Activated CD4-positive, alpha-beta T cell treated with anti-CD3 and anti-CD28 coated beads for 36 hours (primary cell): Measurements from ENCODE around the gene NEURL2. TPM values are rescaled to one million over a fixed set of nuclear protein-coding genes. Genes with fewer than 3 reads are reported as not detected.
A peak's percentile ranks its signal among the peaks of the same experiment; 100 is the strongest.
"Not testable (repeated sequence)": the region's sequence is repeated elsewhere in the genome, so short reads cannot be mapped to it uniquely, and the experiment has no call there.

ENCODE experiments used
- ATAC-seq: fragments of 200-7000 bp; cut with Tn5 transposase; one replicate; pipeline ENCODE4 v1.10.0; 2021; ENCODE audit warnings: mild to moderate bottlenecking, moderate library complexity
- CTCF ChIA-PET: fragments of 350-600 bp; sonication (Branson Sonifier 250); formaldehyde crosslinking; loops from one replicate; lab custom pipeline; 2021; ENCODE audit warnings: antibody characterized with exemption; lab: Charles Lee
- POLR2A ChIA-PET: fragments of 350-600 bp; sonication (Branson Sonifier 250); formaldehyde crosslinking; loops from one replicate; lab custom pipeline; 2021; ENCODE audit warnings: antibody characterized with exemption, inconsistent platforms; lab: Charles Lee
- DNase-seq: peaks from one replicate; pipeline ENCODE4 v3.0.0-alpha.2; 2020
- H3K27ac Mint-ChIP-seq: one replicate; pipeline ENCODE4 v1.8.0; 2021; ENCODE audit warnings: mixed read lengths
- H3K27me3 Mint-ChIP-seq: one replicate; pipeline ENCODE4 v1.8.0; 2021; ENCODE audit warnings: mixed read lengths
- H3K36me3 Mint-ChIP-seq: one replicate; pipeline ENCODE4 v1.8.0; 2021; ENCODE audit warnings: low read depth, mixed read lengths
- H3K4me1 Mint-ChIP-seq: one replicate; pipeline ENCODE4 v1.8.0; 2021; ENCODE audit warnings: mixed read lengths
- H3K4me3 Mint-ChIP-seq: one replicate; pipeline ENCODE4 v1.8.0; 2021; ENCODE audit warnings: mild to moderate bottlenecking, moderate library complexity, mixed read lengths
- H3K9me3 Mint-ChIP-seq: one replicate; pipeline ENCODE4 v1.8.0; 2021; ENCODE audit warnings: low read depth, mixed read lengths
- intact Hi-C, 2 experiments: fragments of 100-400 bp; cut with DNase I in 1 of 2; cut with micrococcal nuclease in 1 of 2; formaldehyde crosslinking; loops; one replicate each; pipeline versions ENCODE4 v1.14.2 to v1.15.1; 2022 to 2024; cut with DNase I, micrococcal nuclease
- total RNA-seq, 2 experiments: library from RNA; stranded (reverse); gene quantifications; one replicate each; pipeline ENCODE4 v1.2.3, GENCODE V29; 2021

The NEURL2 gene
- total RNA-seq, 2 experiments from 2014 or later: 1.2 to 1.9 TPM

- ChIA-PET POLR2A (interaction anchor here (0.7 to 3.1 kb wide), 7 partner anchors 10 to 53 kb away, joined by 3 to 45 read pairs (median 8); partner anchors contain the start of genes CTSA, ZNF335 and ZSWIM1), CTCF (interaction anchor here (0.6 to 5.2 kb wide), 14 partner anchors 11 to 110 kb away, joined by 3 to 42 read pairs (median 4); partner anchors contain the start of genes CTSA, NEURL2, ZNF335 and ZSWIM1)
- peak overlapping the region; percentile 97 for H3K4me3 Mint-ChIP-seq
- no peaks in the 10 kb centered on the region for H3K27me3 Mint-ChIP-seq
- DNase-seq (peak; percentile 81), ATAC-seq (peak; percentile 43)
- H3K27ac Mint-ChIP-seq: peak overlapping the region; percentile 99
- peaks cover 26% of the 10 kb centered on the region for H3K4me1 Mint-ChIP-seq
- H3K36me3 Mint-ChIP-seq: peaks cover 12% of the 10 kb centered on the region
- no peaks in the 10 kb centered on the region for H3K9me3 Mint-ChIP-seq
- intact Hi-C loops: loop anchor here (1.0 to 2.0 kb wide), 5 partner anchors 43 to 142 kb away; partner anchors contain the start of genes CTSA (in 1 of the 2), DNTTIP1 (in 1 of the 2), NEURL2 (in 1 of the 2) and UBE2C (in 1 of the 2)
These were observed 42.4 kb upstream of the NEURL2 start for GRCh38 chr20:45933266-45934045.

GRCh38 chr20:45931680-45932079, 40.7 kb upstream of the NEURL2 start:
- CTCF ChIA-PET: interaction anchor here (0.8 kb wide), 1 partner anchor 11 kb away, joined by 5 read pairs; no protein-coding TSS in a partner anchor
- H3K36me3 Mint-ChIP-seq, H3K4me3 Mint-ChIP-seq, DNase-seq, H3K9me3 Mint-ChIP-seq, ATAC-seq, intact Hi-C loops, H3K27me3 Mint-ChIP-seq, POLR2A ChIA-PET, H3K27ac Mint-ChIP-seq: not testable (repeated sequence)
- peaks cover 11% of the 10 kb centered on the region for H3K4me1 Mint-ChIP-seq

GRCh38 chr20:45927071-45927878, 36.3 kb upstream of the NEURL2 start:
- no peak for DNase-seq
- H3K9me3 Mint-ChIP-seq: no peaks in the 10 kb centered on the region
- no peaks in the 10 kb centered on the region for H3K27me3 Mint-ChIP-seq
- no peak for ATAC-seq
- H3K4me3 Mint-ChIP-seq: no peak overlapping the region
- ChIA-PET CTCF (interaction anchor here (1.2 to 1.4 kb wide), 3 partner anchors 9 to 60 kb away, joined by 3 to 4 read pairs (median 3); no protein-coding TSS in a partner anchor), POLR2A (interaction anchor here (0.6 kb wide), 1 partner anchor 9 kb away, joined by 5 read pairs; no protein-coding TSS in a partner anchor)
- intact Hi-C loops: no loop called here
- no peak overlapping the region for H3K27ac Mint-ChIP-seq
- H3K36me3 Mint-ChIP-seq: no peaks in the 10 kb centered on the region
- peaks cover 2% of the 10 kb centered on the region for H3K4me1 Mint-ChIP-seq

GRCh38 chr20:45926731-45927070, 35.7 kb upstream of the NEURL2 start:
- no peak overlapping the region for H3K4me3 Mint-ChIP-seq
- no peaks in the 10 kb centered on the region for H3K36me3 Mint-ChIP-seq
- POLR2A ChIA-PET: no interaction called here
- H3K9me3 Mint-ChIP-seq: no peaks in the 10 kb centered on the region
- no peak overlapping the region for H3K27ac Mint-ChIP-seq
- no peak for ATAC-seq
- no peak for DNase-seq
- H3K4me1 Mint-ChIP-seq: peaks cover 4% of the 10 kb centered on the region
- intact Hi-C loops: no loop called here
- H3K27me3 Mint-ChIP-seq: peaks cover 1% of the 10 kb centered on the region
- CTCF ChIA-PET: interaction anchor here (1.2 to 1.3 kb wide), 2 partner anchors 22 to 43 kb away, joined by 3 to 4 read pairs; no protein-coding TSS in a partner anchor

DNA sequence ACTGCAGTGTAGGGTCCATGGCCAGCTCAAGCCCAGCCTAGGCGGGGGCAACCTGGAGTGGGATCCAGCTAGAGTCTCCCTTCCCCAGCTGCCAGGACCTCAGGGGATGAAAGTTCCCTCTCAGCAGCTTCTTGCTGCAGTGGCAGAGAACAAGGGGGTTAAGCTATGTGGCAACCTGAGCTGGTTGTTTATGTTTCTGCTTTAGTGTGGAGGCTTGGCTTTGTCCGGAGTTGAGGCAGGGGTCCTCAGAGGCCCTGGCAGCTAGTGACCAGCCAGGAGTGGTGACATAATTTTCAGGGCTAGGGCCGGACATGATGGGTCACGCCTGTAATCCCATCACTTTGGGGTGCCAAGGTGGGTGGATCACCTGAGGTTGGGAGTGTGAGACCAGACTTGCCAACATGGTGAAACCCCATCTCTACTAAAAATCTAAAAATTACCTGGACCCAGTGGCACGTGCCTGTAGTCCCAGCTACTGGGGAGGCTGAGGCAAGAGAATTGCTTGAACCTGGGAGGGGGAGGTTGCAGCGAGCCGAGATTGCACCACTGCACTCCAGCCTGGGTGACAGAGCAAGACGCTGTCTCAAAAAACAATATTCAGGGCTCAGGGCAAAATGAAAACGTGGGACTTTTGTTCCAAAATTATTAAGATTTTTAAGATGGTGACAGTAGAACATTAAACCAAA, 35.0 kb upstream of the NEURL2 start:
- Mint-ChIP-seq H3K27ac (no peak overlapping the region), H3K27me3 (peaks cover 4% of the 10 kb centered on the region), H3K36me3 (no peaks in the 10 kb centered on the region), H3K4me3 (no peak overlapping the region), H3K9me3 (no peaks in the 10 kb centered on the region), H3K4me1 (peaks cover 5% of the 10 kb centered on the region)
- CTCF ChIA-PET: interaction anchor here (1.2 kb wide), 1 partner anchor 44 kb away, joined by 4 read pairs; no protein-coding TSS in a partner anchor
- POLR2A ChIA-PET: no interaction called here
- no peak for ATAC-seq
- intact Hi-C loops: no loop called here
- DNase-seq: no peak

DNA sequence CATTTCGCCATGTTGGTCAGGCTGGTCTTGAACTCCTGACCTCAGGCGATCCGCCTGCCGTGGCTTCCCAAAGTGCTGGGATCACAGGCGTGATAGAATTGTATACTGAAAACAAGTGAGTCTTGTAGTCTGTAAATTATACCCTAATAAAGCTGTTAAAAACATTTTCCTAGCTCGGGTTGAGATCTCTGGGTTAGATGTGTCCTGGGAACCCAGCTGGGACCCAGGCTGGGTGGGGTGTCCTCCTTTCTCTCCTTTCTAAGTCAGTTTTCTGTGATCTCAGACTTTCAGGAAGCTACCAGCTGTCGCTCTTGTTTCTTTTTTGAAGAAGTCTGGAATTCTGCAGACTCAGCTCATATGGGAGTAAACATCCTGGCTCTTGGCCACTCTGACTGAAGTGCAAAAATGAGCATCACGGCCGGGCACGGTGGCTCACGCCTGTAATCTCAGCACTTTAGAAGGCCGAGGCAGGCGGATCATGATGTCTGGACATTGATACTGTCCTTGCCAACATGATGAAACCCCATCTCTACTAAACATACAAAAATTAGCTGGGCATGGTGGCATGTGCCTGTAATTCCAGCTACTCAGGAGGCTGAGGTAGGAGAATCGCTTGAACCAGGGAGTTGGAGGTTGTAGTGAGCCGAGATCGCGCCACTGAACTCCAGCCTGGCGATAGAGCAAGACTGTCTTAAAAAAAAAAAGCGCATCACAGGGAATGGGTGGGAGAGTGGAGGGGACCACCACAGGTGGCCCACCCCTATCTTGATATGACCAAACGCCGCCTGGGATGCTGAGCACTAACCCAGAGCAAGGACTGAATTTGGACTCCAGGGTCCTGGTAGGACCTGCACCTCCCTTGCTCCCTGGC, 33.6 kb upstream of the NEURL2 start:
- Mint-ChIP-seq H3K27me3 (peaks cover 5% of the 10 kb centered on the region), H3K36me3 (no peaks in the 10 kb centered on the region), H3K4me1 (peaks cover 5% of the 10 kb centered on the region), H3K4me3 (no peak overlapping the region), H3K27ac (no peak overlapping the region), H3K9me3 (no peaks in the 10 kb centered on the region)
- ATAC-seq (no peak), DNase-seq (no peak)
- intact Hi-C loops: no loop called here
- POLR2A ChIA-PET: interaction anchor here (0.6 kb wide), 1 partner anchor 64 kb away, joined by 6 read pairs; no protein-coding TSS in a partner anchor
- CTCF ChIA-PET: interaction anchor here (0.9 to 1.7 kb wide), 3 partner anchors 10 to 45 kb away, joined by 3 to 4 read pairs (median 3); no protein-coding TSS in a partner anchor

GRCh38 chr20:45921337-45922189, 30.6 kb upstream of the NEURL2 start:
- CTCF ChIA-PET: interaction anchor here (0.6 to 1.4 kb wide), 3 partner anchors 10 to 603 kb away, joined by 3 to 5 read pairs (median 3); no protein-coding TSS in a partner anchor
- Mint-ChIP-seq H3K36me3 (no peaks in the 10 kb centered on the region), H3K4me1 (peaks cover 5% of the 10 kb centered on the region), H3K4me3 (no peak overlapping the region), H3K27me3 (peaks cover 9% of the 10 kb centered on the region), H3K9me3 (no peaks in the 10 kb centered on the region), H3K27ac (no peak overlapping the region)
- POLR2A ChIA-PET: no interaction called here
- ATAC-seq (peak; percentile 53), DNase-seq (no peak)
- intact Hi-C loops: no loop called here

DNA sequence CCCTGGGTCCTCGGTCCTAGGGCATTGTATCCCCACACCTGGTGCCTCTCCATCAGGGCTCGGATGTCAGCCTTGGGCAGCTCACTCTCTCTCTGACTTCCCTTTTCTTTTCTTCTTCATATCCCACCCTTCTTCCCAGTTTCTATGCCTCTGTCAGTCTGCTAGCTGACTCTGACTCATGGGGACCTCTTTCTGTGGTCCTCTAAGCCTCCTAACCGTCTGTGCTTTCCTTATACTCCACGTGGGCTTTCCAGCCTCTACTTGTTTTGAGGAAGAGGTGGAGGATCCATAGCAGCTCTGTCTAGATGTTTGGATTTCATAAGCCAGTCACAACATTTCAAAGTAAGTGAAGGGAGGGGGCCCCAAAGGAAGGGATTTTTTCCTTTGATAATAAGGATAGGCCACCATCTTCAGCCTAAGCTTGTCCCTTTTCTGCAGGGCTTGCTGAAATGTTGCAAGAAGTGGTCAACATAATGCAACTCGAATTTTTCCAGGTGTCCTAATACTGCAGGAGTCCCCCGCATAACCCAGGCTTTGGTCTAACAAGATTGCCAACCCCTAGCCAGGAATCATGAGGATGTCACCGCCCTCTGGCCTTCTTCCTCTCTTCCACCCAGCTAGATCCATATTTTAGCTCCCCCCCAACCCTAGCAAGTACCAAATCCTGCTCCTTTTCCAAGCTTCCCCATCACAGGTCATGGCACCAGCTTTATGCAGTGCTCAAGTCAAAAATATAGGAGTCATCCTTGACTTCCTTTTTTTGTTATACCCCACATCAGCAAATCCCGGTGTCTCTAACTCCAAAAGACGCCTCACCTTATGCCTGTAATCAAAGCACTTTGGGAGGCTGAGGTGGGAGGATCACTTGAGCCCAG, 29.7 kb upstream of the NEURL2 start:
- no peaks in the 10 kb centered on the region for H3K36me3 Mint-ChIP-seq
- H3K27me3 Mint-ChIP-seq: peaks cover 16% of the 10 kb centered on the region
- ChIA-PET POLR2A (no interaction called here), CTCF (interaction anchor here (0.6 to 1.4 kb wide), 5 partner anchors 11 to 602 kb away, joined by 3 to 5 read pairs (median 3); partner anchors contain the start of genes CTSA and NEURL2)
- intact Hi-C loops: no loop called here
- ATAC-seq: no peak
- no peak for DNase-seq
- H3K27ac Mint-ChIP-seq: no peak overlapping the region
- no peaks in the 10 kb centered on the region for H3K9me3 Mint-ChIP-seq
- H3K4me1 Mint-ChIP-seq: peaks cover 5% of the 10 kb centered on the region
- no peak overlapping the region for H3K4me3 Mint-ChIP-seq
